IPS-15b (cell line): ENCODE measurements around the gene TEDDM1.

Experiments used
- H3K27me3 ChIP-seq: one replicate; pipeline ENCODE4 v1.6.1; 2013; ENCODE audit warnings: low read length; ENCODE audit not compliant: control insufficient read depth, insufficient read depth
- H3K36me3 ChIP-seq: one replicate; pipeline ENCODE4 v1.6.1; 2013; ENCODE audit warnings: low read length; ENCODE audit not compliant: control insufficient read depth, insufficient read depth
- H3K4me1 ChIP-seq: one replicate; pipeline ENCODE4 v1.6.1; 2013; ENCODE audit warnings: mild to moderate bottlenecking, low read length; ENCODE audit not compliant: control insufficient read depth, insufficient read depth
- H3K4me3 ChIP-seq: one replicate; pipeline ENCODE4 v1.5.1; 2013; ENCODE audit warnings: low read depth, low read length
- H3K9ac ChIP-seq: one replicate; pipeline ENCODE4 v1.6.1; 2013; ENCODE audit warnings: low read depth, mild to moderate bottlenecking, low read length
- H3K9me3 ChIP-seq: one replicate; pipeline ENCODE4 v1.6.1; 2013; ENCODE audit warnings: mild to moderate bottlenecking, low read length; ENCODE audit not compliant: control insufficient read depth, insufficient read depth

TEDDM1 gene

DNA sequence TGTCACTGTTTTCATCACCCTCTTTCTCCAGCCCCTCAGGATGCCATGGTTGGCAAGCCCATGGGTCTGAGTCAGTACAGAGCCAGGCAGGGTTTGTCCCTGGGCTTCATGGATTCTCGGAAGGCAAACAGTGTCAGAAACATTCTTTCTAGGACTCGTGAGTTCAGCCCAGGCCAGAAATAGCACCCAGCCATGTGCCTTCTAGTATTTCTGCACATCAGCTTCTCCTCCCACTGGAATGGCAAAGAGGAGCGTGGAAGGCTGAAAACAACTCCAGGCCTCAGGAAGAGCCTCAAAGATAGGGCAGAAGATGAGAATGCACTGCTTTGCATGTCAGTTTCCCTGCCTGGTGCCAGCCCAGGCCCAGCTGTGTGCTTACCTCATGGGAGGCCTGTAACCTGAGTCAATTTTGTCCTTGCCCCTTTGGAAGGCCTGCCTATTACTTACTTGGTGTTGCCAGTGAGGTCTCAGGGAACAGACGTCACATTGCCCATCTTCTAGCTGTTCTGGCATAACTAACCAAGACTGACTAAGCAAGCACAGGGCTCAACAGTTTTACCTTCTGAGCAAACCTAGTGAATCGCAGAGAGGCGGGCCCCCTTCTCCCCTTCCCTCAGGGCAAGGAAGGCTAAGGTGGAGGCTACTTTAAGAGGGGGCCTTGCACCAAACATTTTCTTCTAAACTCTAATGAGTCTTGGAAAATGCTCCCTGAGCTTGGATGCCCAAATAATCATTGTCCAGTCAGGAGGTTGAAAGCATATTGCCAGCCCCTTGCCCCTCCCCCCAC, 51.3 kb downstream of the TEDDM1 start:
- H3K36me3 ChIP-seq, result no peaks in the 10 kb centered on the region
- no peaks in the 10 kb centered on the region for H3K9me3 ChIP-seq
- H3K4me1 ChIP-seq, result peaks cover 4% of the 10 kb centered on the region
- no peak overlapping the region for H3K9ac ChIP-seq
- H3K27me3 ChIP-seq, result no peaks in the 10 kb centered on the region
- H3K4me3 ChIP-seq, result no peak overlapping the region
